Activated CD8-positive, alpha-beta T cell treated with anti-CD3 and anti-CD28 coated beads for 36 hours (primary cell): Measurements from ENCODE around the gene PODNL1. TPM values are rescaled to one million over a fixed set of nuclear protein-coding genes. Genes with fewer than 3 reads are reported as not detected.

ENCODE experiments used
- ATAC-seq: fragments of 200-7000 bp; cut with Tn5 transposase; one replicate; pipeline ENCODE4 v1.10.0; 2021; ENCODE audit warnings: mild to moderate bottlenecking, moderate library complexity
- CTCF ChIA-PET: fragments of 350-600 bp; sonication (Branson Sonifier 250); formaldehyde crosslinking; loops from one replicate; lab custom pipeline; 2021; ENCODE audit warnings: antibody characterized with exemption; lab: Charles Lee
- POLR2A ChIA-PET: fragments of 350-600 bp; sonication (Branson Sonifier 250); formaldehyde crosslinking; loops from one replicate; lab custom pipeline; 2021; ENCODE audit warnings: antibody characterized with exemption; lab: Charles Lee
- DNase-seq: peaks from one replicate; pipeline ENCODE4 v3.0.0-alpha.2; 2020
- H3K27ac Mint-ChIP-seq: one replicate; pipeline ENCODE4 v1.8.0; 2021; ENCODE audit warnings: mild to moderate bottlenecking, mixed read lengths
- H3K27me3 Mint-ChIP-seq: one replicate; pipeline ENCODE4 v1.8.0; 2021; ENCODE audit warnings: mixed read lengths
- H3K36me3 Mint-ChIP-seq: one replicate; pipeline ENCODE4 v1.8.0; 2021; ENCODE audit warnings: low read depth, mixed read lengths
- H3K4me1 Mint-ChIP-seq: one replicate; pipeline ENCODE4 v1.8.0; 2021; ENCODE audit warnings: low read depth, mixed read lengths
- H3K4me3 Mint-ChIP-seq: one replicate; pipeline ENCODE4 v1.8.0; 2021; ENCODE audit warnings: mild to moderate bottlenecking, moderate library complexity, mixed read lengths
- H3K9me3 Mint-ChIP-seq: one replicate; pipeline ENCODE4 v1.8.0; 2021; ENCODE audit warnings: mixed read lengths
- CTCF ChIP-seq: fragments of 200-600 bp; IDR thresholded peaks from one replicate; pipeline ENCODE4 v1.8.0; 2022; ENCODE audit warnings: antibody characterized with exemption, mild to moderate bottlenecking
- intact Hi-C: fragments of 100-400 bp; cut with micrococcal nuclease; formaldehyde crosslinking; loops from one replicate; pipeline ENCODE4 v1.10.0; 2022
- total RNA-seq, 2 experiments: library from RNA; stranded (reverse); gene quantifications; one replicate each; pipeline ENCODE4 v1.2.3, GENCODE V29; 2021

PODNL1 gene
- total RNA-seq, 2 experiments from 2014 or later, result not detected

- no peaks in the 10 kb centered on the region for H3K4me1 Mint-ChIP-seq
- TF ChIP-seq CTCF, result no peak
- ATAC-seq (no peak), DNase-seq (no peak)
- no peaks in the 10 kb centered on the region for H3K27me3 Mint-ChIP-seq
- CTCF ChIA-PET, result interaction anchor here (1.0 to 1.7 kb wide), 5 partner anchors 10 to 179 kb away, joined by 3 to 7 read pairs (median 5); partner anchors contain the start of gene MISP3
- no peak overlapping the region for H3K27ac Mint-ChIP-seq
- no peaks in the 10 kb centered on the region for H3K36me3 Mint-ChIP-seq
- no peak overlapping the region for H3K4me3 Mint-ChIP-seq
- H3K9me3 Mint-ChIP-seq, result no peaks in the 10 kb centered on the region
- POLR2A ChIA-PET, result interaction anchor here (0.9 kb wide), 1 partner anchor 12 kb away, joined by 3 read pairs; no protein-coding TSS in a partner anchor
- intact Hi-C loops, result no loop called here
These were observed 45.3 kb downstream of the PODNL1 start for GRCh38 chr19:13892870-13893269.

GRCh38 chr19:13890136-13890535 is 48.1 kb downstream of the PODNL1 start:
- no peak for ATAC-seq
- H3K27me3 Mint-ChIP-seq, result no peaks in the 10 kb centered on the region
- ChIA-PET POLR2A (no interaction called here), CTCF (no interaction called here)
- no peaks in the 10 kb centered on the region for H3K9me3 Mint-ChIP-seq
- no peak overlapping the region for H3K4me3 Mint-ChIP-seq
- no peak for TF ChIP-seq CTCF
- no peak overlapping the region for H3K27ac Mint-ChIP-seq
- intact Hi-C loops, result no loop called here
- H3K4me1 Mint-ChIP-seq, result peaks cover 14% of the 10 kb centered on the region
- no peaks in the 10 kb centered on the region for H3K36me3 Mint-ChIP-seq
- no peak for DNase-seq

- Mint-ChIP-seq H3K9me3 (no peaks in the 10 kb centered on the region), H3K36me3 (no peaks in the 10 kb centered on the region), H3K4me3 (no peak overlapping the region), H3K27me3 (no peaks in the 10 kb centered on the region), H3K4me1 (peaks cover 19% of the 10 kb centered on the region), H3K27ac (no peak overlapping the region)
- POLR2A ChIA-PET, result interaction anchor here (1.5 kb wide), 1 partner anchor 12 kb away, joined by 4 read pairs; no protein-coding TSS in a partner anchor
- CTCF ChIA-PET, result interaction anchor here (0.9 to 2.0 kb wide), 3 partner anchors 15 to 185 kb away, joined by 3 to 5 read pairs (median 3); partner anchors contain the start of gene MISP3
- DNase-seq (no peak), ATAC-seq (no peak)
- intact Hi-C loops, result loop anchor here (10.0 kb wide), 1 partner anchor 147 kb away; the partner anchor contains the start of gene IL27RA
- TF ChIP-seq CTCF, result no peak
These were observed 49.9 kb downstream of the PODNL1 start for GRCh38 chr19:13888281-13888680.

- CTCF ChIA-PET, result interaction anchor here (1.2 to 2.0 kb wide), 2 partner anchors 52 to 185 kb away, joined by 3 to 5 read pairs; partner anchors contain the start of gene MISP3
- Mint-ChIP-seq H3K27ac (no peak overlapping the region), H3K4me3 (no peak overlapping the region), H3K27me3 (no peaks in the 10 kb centered on the region), H3K4me1 (peaks cover 23% of the 10 kb centered on the region), H3K36me3 (no peaks in the 10 kb centered on the region), H3K9me3 (no peaks in the 10 kb centered on the region)
- peak; percentile 21 for ATAC-seq
- no peak for TF ChIP-seq CTCF
- intact Hi-C loops, result loop anchor here (10.0 kb wide), 1 partner anchor 147 kb away; the partner anchor contains the start of gene IL27RA
- POLR2A ChIA-PET, result interaction anchor here (0.6 to 0.7 kb wide), 2 partner anchors 11 to 119 kb away, joined by 4 to 5 read pairs; no protein-coding TSS in a partner anchor
- no peak for DNase-seq
These were observed 50.7 kb downstream of the PODNL1 start for GRCh38 chr19:13887517-13887916.

GRCh38 chr19:13887018-13887436 is 51.2 kb downstream of the PODNL1 start:
- H3K4me3 Mint-ChIP-seq, result no peak overlapping the region
- POLR2A ChIA-PET, result interaction anchor here (0.7 to 1.0 kb wide), 2 partner anchors 8 to 120 kb away, joined by 3 to 4 read pairs; no protein-coding TSS in a partner anchor
- no peak for TF ChIP-seq CTCF
- H3K27me3 Mint-ChIP-seq, result no peaks in the 10 kb centered on the region
- DNase-seq, result peak; percentile 70
- H3K4me1 Mint-ChIP-seq, result peaks cover 28% of the 10 kb centered on the region
- no peaks in the 10 kb centered on the region for H3K36me3 Mint-ChIP-seq
- intact Hi-C loops, result loop anchor here (10.0 kb wide), 1 partner anchor 148 kb away; the partner anchor contains the start of gene IL27RA
- H3K27ac Mint-ChIP-seq, result no peak overlapping the region
- CTCF ChIA-PET, result interaction anchor here (0.8 to 2.0 kb wide), 4 partner anchors 14 to 186 kb away, joined by 3 to 5 read pairs (median 4); partner anchors contain the start of gene MISP3
- no peaks in the 10 kb centered on the region for H3K9me3 Mint-ChIP-seq
- peak; percentile 82 for ATAC-seq
